Jurkat, Clone E6-1 (cell line): ENCODE results near the gene PNPLA2.

Source experiments
- DNase-seq: peaks from one replicate; pipeline ENCODE4 v3.0.0-alpha.2; 2011; ENCODE audit warnings: low read depth, low spot score
- H3K4me3 ChIP-seq: 2 replicates; pipeline ENCODE4 v1.5.1; 2011; ENCODE audit warnings: mild to moderate bottlenecking, low read length, control low read depth, moderate library complexity

The PNPLA2 gene

DNA sequence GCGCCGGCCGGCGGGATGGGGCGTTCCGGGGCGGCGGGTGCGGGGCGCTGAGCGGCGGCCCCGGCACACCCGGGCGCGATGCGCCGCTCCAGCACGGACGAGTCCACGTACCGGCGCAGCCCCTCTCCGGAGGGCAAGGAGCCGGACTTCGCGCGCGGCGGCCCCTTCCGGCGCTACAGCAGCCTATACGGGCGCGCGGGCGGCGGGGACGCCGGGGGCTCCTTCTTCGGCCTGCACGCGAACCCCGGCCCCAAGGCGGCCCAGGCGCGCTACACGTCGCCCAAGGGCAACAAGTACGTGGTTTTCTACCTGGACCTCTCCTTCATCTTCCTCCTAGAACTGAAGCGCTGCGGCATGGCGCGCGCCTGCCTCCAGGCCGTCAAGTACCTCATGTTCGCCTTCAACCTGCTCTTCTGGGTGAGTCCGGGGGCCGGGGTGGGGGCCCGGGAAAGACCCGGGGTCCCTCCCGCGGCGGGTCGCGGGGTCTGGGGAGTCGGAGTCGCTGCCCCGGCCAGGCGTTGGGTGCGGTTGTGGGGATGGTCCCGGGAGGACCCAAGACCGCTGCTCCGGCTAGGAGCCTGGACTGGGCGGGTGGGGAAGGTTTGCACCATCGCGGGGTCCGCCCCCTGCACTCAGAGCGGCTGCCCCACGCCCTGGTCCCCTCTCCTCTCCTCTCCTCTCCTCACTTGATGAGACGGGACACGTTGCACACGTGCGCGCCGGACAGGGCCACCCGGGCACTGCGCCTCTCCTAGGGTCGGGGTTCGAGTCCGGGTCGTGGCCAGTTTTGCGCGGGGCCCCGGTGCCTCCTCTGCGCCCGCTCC is 31.4 kb downstream of the PNPLA2 start:
- H3K4me3 ChIP-seq: no peak overlapping the region

GRCh38 chr11:850775-851763 is 32.4 kb downstream of the PNPLA2 start:
- no peak for DNase-seq
- H3K4me3 ChIP-seq: no peak overlapping the region

More for the DNA sequence above, 31.4 kb downstream of the PNPLA2 start:
- no peak for DNase-seq

- DNase-seq: no peak
- no peak overlapping the region for H3K4me3 ChIP-seq
Observed at GRCh38 chr11:852762-853161, 34.0 kb downstream of the PNPLA2 start.

- H3K4me3 ChIP-seq: no peak overlapping the region
- DNase-seq: no peak
Observed at GRCh38 chr11:853682-854448, 35.2 kb downstream of the PNPLA2 start.

- no peak for DNase-seq
- H3K4me3 ChIP-seq: no peak overlapping the region
Observed at GRCh38 chr11:854601-855329, 36.1 kb downstream of the PNPLA2 start.

DNA sequence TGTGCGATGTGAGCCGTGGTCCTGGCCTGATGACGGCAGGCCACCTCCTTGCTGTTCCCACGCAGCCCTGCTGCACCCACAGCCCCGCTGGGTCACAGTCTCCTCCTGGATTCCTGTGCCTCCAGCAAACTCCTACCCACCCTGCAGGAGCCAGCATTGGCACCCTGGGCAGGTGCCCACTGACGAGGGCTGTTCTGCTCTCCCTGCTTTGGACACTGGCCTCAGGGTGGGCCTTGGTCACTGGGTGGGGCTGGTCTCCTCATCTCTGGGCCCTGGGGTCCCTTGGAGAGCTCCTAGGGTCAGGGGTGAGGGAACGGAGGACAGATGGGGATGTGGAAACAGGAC is 36.6 kb downstream of the PNPLA2 start:
- DNase-seq: no peak

DNA sequence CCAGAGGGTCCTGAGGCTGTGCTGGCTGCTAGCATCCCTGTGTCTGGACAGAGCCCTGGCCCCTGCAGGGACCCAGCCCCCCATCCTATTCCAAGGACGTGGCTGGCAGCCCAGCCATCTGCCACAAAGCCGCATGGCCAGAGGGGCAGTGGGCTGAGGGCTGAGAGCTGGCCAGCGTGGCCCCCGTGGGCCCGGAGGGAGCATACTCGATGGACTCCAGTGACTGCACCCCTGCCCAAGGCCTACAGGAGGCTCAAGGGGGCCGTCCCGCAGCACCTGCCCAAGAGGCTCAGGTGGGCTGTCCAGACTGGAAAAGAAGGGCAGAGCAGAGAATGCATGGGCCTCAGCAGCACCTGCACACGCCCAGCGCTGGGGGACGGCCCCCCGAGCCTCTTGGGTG is 37.1 kb downstream of the PNPLA2 start:
- no peak for DNase-seq
- no peak overlapping the region for H3K4me3 ChIP-seq

More for the DNA sequence above, 36.6 kb downstream of the PNPLA2 start:
- no peak overlapping the region for H3K4me3 ChIP-seq

GRCh38 chr11:856397-856796 is 37.7 kb downstream of the PNPLA2 start:
- no peak for DNase-seq
- H3K4me3 ChIP-seq: no peak overlapping the region

- no peak for DNase-seq
- no peak overlapping the region for H3K4me3 ChIP-seq
Observed at GRCh38 chr11:858053-858761, 39.5 kb downstream of the PNPLA2 start.

GRCh38 chr11:858762-859339 is 40.1 kb downstream of the PNPLA2 start:
- no peak for DNase-seq
- H3K4me3 ChIP-seq: no peak overlapping the region

DNA sequence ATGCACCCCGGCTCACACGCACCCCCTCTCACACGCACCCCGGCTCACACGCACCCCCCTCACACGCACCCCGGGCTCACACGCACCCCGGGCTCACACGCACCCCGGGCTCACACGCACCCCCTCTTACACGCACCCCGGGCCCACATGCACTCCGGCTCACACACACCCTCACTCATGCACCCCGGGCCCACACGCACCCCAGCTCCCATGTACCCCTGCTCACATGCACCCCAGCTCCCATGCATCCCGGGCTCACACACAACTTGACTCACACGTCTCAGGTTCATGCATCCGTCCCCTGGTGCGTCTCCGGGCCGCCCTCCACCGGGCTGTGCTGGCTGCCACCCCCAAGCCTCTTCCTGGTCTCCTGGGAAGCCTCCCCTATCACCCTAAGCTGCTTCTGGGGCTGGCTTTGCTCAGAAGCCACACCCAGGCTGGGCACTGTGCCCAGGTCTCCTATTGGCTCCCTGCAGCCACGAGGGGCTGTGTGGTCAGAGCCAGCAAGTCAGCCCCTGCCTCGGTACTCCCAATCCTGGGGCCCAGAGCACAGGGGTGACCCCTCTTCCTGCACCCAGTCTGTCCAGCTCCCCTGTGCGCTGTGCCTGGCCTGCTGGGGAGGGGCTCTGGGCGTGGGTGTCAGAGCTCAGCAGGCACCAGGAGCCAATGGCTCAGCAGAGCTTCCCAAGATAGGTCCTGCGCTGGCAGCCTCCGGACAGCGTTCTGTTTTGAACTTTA is 40.8 kb downstream of the PNPLA2 start:
- peak; percentile 48 for DNase-seq
- H3K4me3 ChIP-seq: no peak overlapping the region

- no peak overlapping the region for H3K4me3 ChIP-seq
- DNase-seq: no peak
Observed at GRCh38 chr11:860234-861104, 41.8 kb downstream of the PNPLA2 start.

GRCh38 chr11:861105-861479 is 42.4 kb downstream of the PNPLA2 start:
- H3K4me3 ChIP-seq: no peak overlapping the region
- DNase-seq: peak; percentile 61

DNA sequence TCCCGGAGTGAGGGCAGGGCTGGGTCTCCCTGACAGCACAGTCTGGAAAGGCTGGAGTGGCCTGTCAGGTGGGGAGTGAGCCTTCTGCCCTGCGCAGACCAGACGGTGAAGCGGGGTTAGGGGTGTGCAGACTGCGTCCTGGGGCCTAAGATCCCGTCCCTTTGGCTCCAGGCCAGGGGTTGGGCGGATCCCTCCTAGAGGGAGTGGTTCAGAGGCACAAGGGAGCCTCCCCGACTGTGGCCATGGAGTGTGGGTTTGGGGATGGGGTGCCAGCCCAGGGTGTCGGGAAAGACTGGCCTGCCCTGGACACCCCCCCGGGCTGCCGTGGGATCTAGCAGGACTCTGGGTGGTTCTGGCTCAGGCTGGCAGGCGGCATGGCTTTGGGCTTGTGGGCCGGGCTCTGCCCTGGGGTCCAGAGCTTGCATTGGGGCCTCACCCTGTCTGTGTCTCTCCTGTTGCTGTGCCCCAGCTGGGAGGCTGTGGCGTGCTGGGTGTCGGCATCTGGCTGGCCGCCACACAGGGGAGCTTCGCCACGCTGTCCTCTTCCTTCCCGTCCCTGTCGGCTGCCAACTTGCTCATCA is 43.5 kb downstream of the PNPLA2 start:
- H3K4me3 ChIP-seq: no peak overlapping the region

GRCh38 chr11:862696-863022 is 43.9 kb downstream of the PNPLA2 start:
- no peak overlapping the region for H3K4me3 ChIP-seq
- DNase-seq: no peak

More for the DNA sequence above, 43.5 kb downstream of the PNPLA2 start:
- no peak for DNase-seq
